OCI-M2 (cell line): ENCODE results near the gene PPP4R3B.

Source experiments
- DNase-seq: peaks from one replicate; lab custom pipeline; 2025; ENCODE audit not compliant: unreplicated experiment; lab: John Stamatoyannopoulos, UW

Gene PPP4R3B

DNA sequence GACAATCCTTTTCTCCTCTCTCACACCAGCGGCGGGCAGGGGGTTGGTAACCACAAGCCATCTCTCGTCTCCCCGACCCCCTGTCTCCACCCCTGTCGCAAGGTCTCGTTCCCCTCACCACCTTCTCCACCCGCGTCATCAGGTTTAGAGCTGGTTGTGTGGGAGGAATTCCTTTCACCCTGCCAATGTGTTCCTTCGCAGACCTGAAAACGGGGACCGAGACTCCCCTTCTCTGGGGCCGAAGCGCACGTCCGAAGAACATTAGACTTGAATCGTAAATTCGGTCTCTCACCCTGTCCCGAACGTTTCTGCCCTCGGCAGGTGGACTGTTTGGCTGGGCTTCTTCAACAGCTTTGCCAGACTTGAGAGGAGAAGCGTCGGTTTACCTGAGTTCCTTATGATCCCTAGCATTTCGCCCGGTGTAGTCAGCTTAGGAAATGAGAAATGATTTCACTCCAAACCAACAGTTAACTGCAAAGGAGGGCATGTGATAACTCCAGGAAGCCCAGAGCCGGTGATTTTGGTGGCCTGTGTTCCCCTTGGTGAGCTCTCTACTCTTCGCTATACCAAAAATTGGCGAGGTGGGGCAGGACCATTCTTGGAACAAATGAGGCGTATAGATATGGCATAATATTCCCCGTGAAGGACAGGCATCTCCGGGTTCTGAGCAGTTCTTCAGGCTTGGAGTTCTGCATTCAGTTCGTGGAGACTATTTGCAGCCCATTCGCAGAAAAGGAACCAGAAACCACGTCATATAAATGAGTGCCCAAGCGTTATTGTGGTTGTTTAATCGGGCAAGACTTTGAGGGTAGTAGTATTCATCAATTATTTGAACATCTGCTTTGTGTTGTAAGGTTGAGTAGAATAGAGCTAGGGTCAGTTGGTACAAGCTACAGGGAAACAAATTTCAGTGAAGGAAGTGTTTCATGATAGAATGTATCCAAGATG is 97.2 kb downstream of the PPP4R3B start:
- DNase-seq = no peak

- DNase-seq = no peak
Observed at GRCh38 chr2:55518841-55519165, 98.6 kb downstream of the PPP4R3B start.

DNA sequence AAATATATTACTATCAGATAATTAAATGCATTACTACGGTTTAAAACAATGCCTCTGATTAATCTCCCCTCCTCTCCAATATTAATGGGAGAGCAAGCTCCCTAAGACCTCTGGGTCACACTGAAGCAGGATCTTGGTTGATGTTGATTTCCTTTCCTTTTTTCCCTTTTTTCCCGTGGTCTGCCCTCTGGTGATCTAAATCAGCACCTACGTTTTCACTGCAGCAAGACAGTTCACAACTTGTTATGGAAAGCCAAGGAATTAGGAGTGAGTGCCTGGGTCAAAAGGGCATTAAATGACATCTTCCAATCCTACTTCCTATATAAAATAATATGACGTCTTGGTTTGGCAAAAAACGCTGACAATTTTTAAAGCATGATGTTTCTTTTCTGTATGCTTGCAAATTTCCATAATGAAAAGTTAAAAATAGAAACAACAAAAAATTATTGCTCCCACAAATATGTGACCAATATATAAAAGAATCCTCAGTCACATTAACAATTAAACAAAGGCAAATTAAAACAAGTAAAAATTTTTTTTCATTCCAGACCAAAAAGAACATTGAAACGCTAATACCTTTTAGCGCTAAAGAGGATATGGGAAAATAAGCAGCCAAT is 105.8 kb downstream of the PPP4R3B start:
- no peak for DNase-seq

GRCh38 chr2:55502590-55503141 is 114.8 kb downstream of the PPP4R3B start:
- DNase-seq = no peak

- no peak for DNase-seq
Observed at GRCh38 chr2:55500025-55500424, 117.4 kb downstream of the PPP4R3B start.

- DNase-seq = no peak
Observed at GRCh38 chr2:55498582-55498981, 118.8 kb downstream of the PPP4R3B start.
